ENCODE measurements around the gene REC114.
"Not testable (repeated sequence)": the region's sequence is repeated elsewhere in the genome, so short reads cannot be mapped to it uniquely, and the experiment has no call there.

The REC114 gene

GRCh38 chr15:73575636-73576247, 132.8 kb downstream of the REC114 start:
- ChIA-PET POLR2A (no interaction called here), CTCF (no interaction called here)
- TF ChIP-seq LEF1 (IDR thresholded peaks at IDR 0.05; ENCODE audit: borderline replicate concordance) (no peak), ELF4 (IDR thresholded peaks at IDR 0.05) (no peak), SUZ12 (IDR thresholded peaks at IDR 0.05) (no peak), BHLHE40 (IDR thresholded peaks at IDR 0.05; ENCODE audit: borderline replicate concordance) (no peak), FOXM1 (IDR thresholded peaks at IDR 0.05; ENCODE audit: borderline replicate concordance) (no peak), TARDBP (IDR thresholded peaks at IDR 0.05) (no peak), ARNT (IDR thresholded peaks at IDR 0.05) (no peak), L3MBTL2 (conservative IDR thresholded peaks at IDR 0.05) (no peak), CTBP1 (IDR thresholded peaks at IDR 0.05; ENCODE audit: borderline replicate concordance) (no peak), HDGF (IDR thresholded peaks at IDR 0.05; ENCODE audit: borderline replicate concordance) (no peak), FOXK2 (IDR thresholded peaks at IDR 0.05) (no peak), ZNF384 (IDR thresholded peaks at IDR 0.05) (no peak), NFRKB (IDR thresholded peaks at IDR 0.05) (no peak), FOXA1 (IDR thresholded peaks at IDR 0.05) (no peak), PKNOX1 (IDR thresholded peaks at IDR 0.05) (no peak), SP1 (IDR thresholded peaks at IDR 0.05) (no peak)
- no peak for DNase-seq (ENCODE audit: extremely low spot score)

DNA sequence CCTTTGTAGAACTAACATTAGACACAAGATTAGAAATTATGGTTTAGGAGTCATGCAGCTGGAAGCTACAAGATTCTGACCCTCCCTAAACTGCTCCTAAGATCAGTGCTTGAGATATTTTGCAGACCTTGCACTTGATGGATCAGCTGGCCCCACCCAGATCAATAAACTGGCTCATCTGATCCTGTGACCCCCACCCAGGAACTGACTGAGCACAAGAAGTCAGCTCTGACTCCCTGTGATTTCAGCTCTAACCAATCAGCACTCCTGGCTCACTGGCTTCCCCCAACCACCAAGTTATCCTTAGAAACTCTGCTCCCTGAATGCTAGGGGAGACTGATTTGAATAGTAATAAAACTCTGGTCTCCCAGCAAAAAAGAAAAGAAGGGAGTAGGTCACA, 134.6 kb downstream of the REC114 start:
- DNase-seq (ENCODE audit: extremely low spot score); POLR2A ChIA-PET; CTCF ChIA-PET: not testable (repeated sequence)

GRCh38 chr15:73578026-73578425, 135.1 kb downstream of the REC114 start:
- no peak for DNase-seq (ENCODE audit: extremely low spot score)
- TF ChIP-seq NFRKB (IDR thresholded peaks at IDR 0.05) (no peak), HDGF (IDR thresholded peaks at IDR 0.05; ENCODE audit: borderline replicate concordance) (no peak), ZNF384 (IDR thresholded peaks at IDR 0.05) (no peak), BHLHE40 (IDR thresholded peaks at IDR 0.05; ENCODE audit: borderline replicate concordance) (no peak), TARDBP (IDR thresholded peaks at IDR 0.05) (no peak)
- POLR2A ChIA-PET = no interaction called here
- CTCF ChIA-PET = no interaction called here

- no peak for TF ChIP-seq ELF4 (IDR thresholded peaks at IDR 0.05)
- TF ChIP-seq CTBP1 (IDR thresholded peaks at IDR 0.05; ENCODE audit: borderline replicate concordance) = no peak
- no peak for TF ChIP-seq BHLHE40 (IDR thresholded peaks at IDR 0.05; ENCODE audit: borderline replicate concordance)
- DNase-seq (ENCODE audit: extremely low spot score) = no peak
- POLR2A ChIA-PET = no interaction called here
- CTCF ChIA-PET = no interaction called here
Measured at GRCh38 chr15:73582851-73583379, 140.0 kb downstream of the REC114 start.

GRCh38 chr15:73583544-73583943, 140.6 kb downstream of the REC114 start:
- no peak for DNase-seq (ENCODE audit: extremely low spot score)
- TF ChIP-seq FOXK2 (IDR thresholded peaks at IDR 0.05) (no peak), NFRKB (IDR thresholded peaks at IDR 0.05) (no peak), FOXA1 (IDR thresholded peaks at IDR 0.05) (no peak), SUZ12 (IDR thresholded peaks at IDR 0.05) (no peak), TARDBP (IDR thresholded peaks at IDR 0.05) (no peak), L3MBTL2 (conservative IDR thresholded peaks at IDR 0.05) (no peak), LEF1 (IDR thresholded peaks at IDR 0.05; ENCODE audit: borderline replicate concordance) (no peak), FOXM1 (IDR thresholded peaks at IDR 0.05; ENCODE audit: borderline replicate concordance) (no peak), BHLHE40 (IDR thresholded peaks at IDR 0.05; ENCODE audit: borderline replicate concordance) (no peak), ARNT (IDR thresholded peaks at IDR 0.05) (no peak)
- ChIA-PET POLR2A (no interaction called here), CTCF (no interaction called here)

DNA sequence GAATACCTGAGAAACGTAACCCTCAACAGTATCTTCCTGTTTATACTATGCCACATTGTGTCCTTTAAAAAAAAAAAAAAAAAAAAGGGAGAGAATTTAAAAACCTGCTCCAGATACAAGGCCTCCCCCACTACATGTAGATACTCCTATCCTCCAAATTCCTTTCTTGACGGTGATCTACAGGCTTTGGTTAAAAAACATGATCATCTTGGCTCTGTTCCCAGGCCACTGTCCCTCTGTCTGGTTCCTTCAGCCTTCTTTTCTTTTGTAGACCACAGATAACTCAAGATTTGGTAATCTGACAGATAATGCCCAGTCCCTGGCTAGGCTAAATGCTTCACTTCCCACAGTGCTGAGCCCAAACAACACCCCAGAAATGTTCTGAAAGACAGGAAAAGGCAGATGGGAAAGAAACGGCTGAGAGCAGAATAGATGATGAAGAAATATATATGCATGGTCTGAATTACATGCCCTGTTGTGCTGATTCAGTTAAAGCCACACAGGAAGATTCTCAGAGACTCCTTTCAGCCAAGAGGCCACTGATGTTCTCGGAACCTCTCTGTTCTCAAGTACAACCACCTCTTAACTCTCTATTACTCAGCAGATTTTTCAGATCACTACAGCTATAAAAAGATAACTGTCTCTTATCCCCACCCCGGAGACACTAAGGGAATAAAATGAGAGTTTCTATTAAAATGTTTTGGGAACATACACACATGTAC, 141.9 kb downstream of the REC114 start:
- POLR2A ChIA-PET = no interaction called here
- no peak for TF ChIP-seq ZNF384 (IDR thresholded peaks at IDR 0.05)
- no peak for TF ChIP-seq FOXA1 (IDR thresholded peaks at IDR 0.05)
- DNase-seq (ENCODE audit: extremely low spot score) = no peak
- CTCF ChIA-PET = no interaction called here

- no peak for DNase-seq (ENCODE audit: extremely low spot score)
- ChIA-PET CTCF (no interaction called here), POLR2A (no interaction called here)
- TF ChIP-seq SUZ12 (IDR thresholded peaks at IDR 0.05) (no peak), ELF4 (IDR thresholded peaks at IDR 0.05) (no peak), NFRKB (IDR thresholded peaks at IDR 0.05) (no peak), L3MBTL2 (conservative IDR thresholded peaks at IDR 0.05) (no peak), BHLHE40 (IDR thresholded peaks at IDR 0.05; ENCODE audit: borderline replicate concordance) (no peak), FOXM1 (IDR thresholded peaks at IDR 0.05; ENCODE audit: borderline replicate concordance) (no peak), PKNOX1 (IDR thresholded peaks at IDR 0.05) (no peak), ARNT (IDR thresholded peaks at IDR 0.05) (no peak), FOXA1 (IDR thresholded peaks at IDR 0.05) (no peak), SP1 (IDR thresholded peaks at IDR 0.05) (no peak), TARDBP (IDR thresholded peaks at IDR 0.05) (no peak), HDGF (IDR thresholded peaks at IDR 0.05; ENCODE audit: borderline replicate concordance) (no peak), FOXK2 (IDR thresholded peaks at IDR 0.05) (no peak), CTBP1 (IDR thresholded peaks at IDR 0.05; ENCODE audit: borderline replicate concordance) (no peak), LEF1 (IDR thresholded peaks at IDR 0.05; ENCODE audit: borderline replicate concordance) (no peak)
Measured at GRCh38 chr15:73585871-73586654, 143.1 kb downstream of the REC114 start.

Data from HEK293T (cell line).